CMK (cell line): ENCODE measurements around the gene KLK10.

Experiments used
- DNase-seq: peaks from one replicate; pipeline ENCODE4 v3.0.0-alpha.2; 2010; ENCODE audit warnings: low read depth

The KLK10 gene

GRCh38 chr19:51025809-51026553 is 6.5 kb upstream of the KLK10 start:
- DNase-seq: no peak

- no peak for DNase-seq
Observed at GRCh38 chr19:51025401-51025800, 5.9 kb upstream of the KLK10 start.

- no peak for DNase-seq
Observed at GRCh38 chr19:51024924-51025323, 5.4 kb upstream of the KLK10 start.

- DNase-seq: no peak
Observed at GRCh38 chr19:51023946-51024345, 4.4 kb upstream of the KLK10 start.

GRCh38 chr19:51022526-51022925 is 3.0 kb upstream of the KLK10 start:
- no peak for DNase-seq

- no peak for DNase-seq
Observed at GRCh38 chr19:51020988-51021651, 1.6 kb upstream of the KLK10 start.

- no peak for DNase-seq
Observed at GRCh38 chr19:51018745-51019543, 565 bp downstream of the KLK10 start.

- DNase-seq: peak; percentile 12
Observed at GRCh38 chr19:51016798-51017683, 2.5 kb downstream of the KLK10 start.

GRCh38 chr19:51015691-51016267 is 3.7 kb downstream of the KLK10 start:
- no peak for DNase-seq

- DNase-seq: no peak
Observed at GRCh38 chr19:51014242-51014641, 5.3 kb downstream of the KLK10 start.

- DNase-seq: no peak
Observed at GRCh38 chr19:51012661-51013190, 6.8 kb downstream of the KLK10 start.

- DNase-seq: no peak
Observed at GRCh38 chr19:51010066-51010795, 9.3 kb downstream of the KLK10 start.

GRCh38 chr19:51009061-51009891 is 10.2 kb downstream of the KLK10 start:
- DNase-seq: no peak

- no peak for DNase-seq
Observed at GRCh38 chr19:51007488-51007887, 12.0 kb downstream of the KLK10 start.

GRCh38 chr19:51006406-51006805 is 13.1 kb downstream of the KLK10 start:
- no peak for DNase-seq

- no peak for DNase-seq
Observed at GRCh38 chr19:51005248-51005647, 14.3 kb downstream of the KLK10 start.

- no peak for DNase-seq
Observed at GRCh38 chr19:51003316-51003715, 16.2 kb downstream of the KLK10 start.

GRCh38 chr19:51002542-51003311 is 16.8 kb downstream of the KLK10 start:
- DNase-seq: peak; percentile 26

GRCh38 chr19:51002089-51002532 is 17.4 kb downstream of the KLK10 start:
- DNase-seq: no peak
